Neural cell (in vitro differentiated cells): ENCODE data around the gene ERICH6B. TPM values are rescaled to one million over a fixed set of nuclear protein-coding genes. Genes with fewer than 3 reads are reported as not detected.

Experiments
- H2AFZ ChIP-seq: fragments of 200-600, 300-800 bp; sonication (generic), shearing (Covaris generic); 2 replicates; pipeline ENCODE4 v1.6.0; 2014; ENCODE audit warnings: low read depth, mild to moderate bottlenecking, antibody characterized with exemption, low read length, moderate library complexity
- H3F3A ChIP-seq: fragments of 200-600 bp; shearing (Covaris generic); 2 replicates; pipeline ENCODE4 v1.6.1; 2016; ENCODE audit warnings: mild to moderate bottlenecking, moderate library complexity, mixed read lengths, antibody characterized with exemption, low read length; ENCODE audit not compliant: insufficient read depth, poor library complexity, severe bottlenecking
- H3K27ac ChIP-seq: fragments of 200-600, 300-800 bp; sonication (generic), shearing (Covaris generic); 2 replicates; pipeline ENCODE4 v1.5.1; 2014; ENCODE audit warnings: mild to moderate bottlenecking, low read length, moderate library complexity
- H3K27me3 ChIP-seq: fragments of 300-800, 200-600 bp; sonication (generic), shearing (Covaris generic); 2 replicates; pipeline ENCODE4 v1.6.0; 2014; ENCODE audit warnings: mild to moderate bottlenecking, low read depth, low read length, moderate library complexity; ENCODE audit not compliant: insufficient read depth
- H3K36me3 ChIP-seq: fragments of 300-800, 200-600 bp; sonication (generic), shearing (Covaris generic); 2 replicates; pipeline ENCODE4 v1.5.1; 2014; ENCODE audit warnings: mild to moderate bottlenecking, antibody characterized with exemption, low read length, moderate library complexity; ENCODE audit not compliant: insufficient read depth
- H3K4me2 ChIP-seq: fragments of 300-800, 200-600 bp; sonication (generic), shearing (Covaris generic); 2 replicates; pipeline ENCODE4 v1.6.0; 2014; ENCODE audit warnings: mild to moderate bottlenecking, low read length
- H3K4me3 ChIP-seq: fragments of 300-800, 200-600 bp; sonication (generic), shearing (Covaris generic); 2 replicates; pipeline ENCODE4 v1.5.1; 2014; ENCODE audit warnings: mild to moderate bottlenecking, low read length, moderate library complexity
- H3K79me2 ChIP-seq: fragments of 200-600 bp; shearing (Covaris generic); replicated peaks from 2 replicates; pipeline ENCODE4 v1.6.0; 2014; ENCODE audit warnings: mild to moderate bottlenecking, low read length, moderate library complexity; ENCODE audit not compliant: insufficient read depth
- H3K9ac ChIP-seq: fragments of 300-800, 200-600 bp; sonication (generic), shearing (Covaris generic); 2 replicates; pipeline ENCODE4 v1.6.1; 2016; ENCODE audit warnings: mild to moderate bottlenecking, low read length, mixed read lengths
- H3K9me2 ChIP-seq: fragments of 200-600 bp; shearing (Covaris generic); 2 replicates; pipeline ENCODE4 v1.6.1; 2016; ENCODE audit warnings: mild to moderate bottlenecking, low read length, mixed read lengths; ENCODE audit not compliant: insufficient read depth
- H3K9me3 ChIP-seq: fragments of 200-600, 300-800 bp; sonication (generic), shearing (Covaris generic); 2 replicates; pipeline ENCODE4 v1.6.1; 2016; ENCODE audit warnings: mild to moderate bottlenecking, mixed run types, low read length, moderate library complexity, mixed read lengths
- H4K20me1 ChIP-seq: fragments of 200-600 bp; shearing (Covaris generic); 2 replicates; pipeline ENCODE4 v1.6.1; 2016; ENCODE audit warnings: mild to moderate bottlenecking, mixed run types; ENCODE audit not compliant: insufficient read depth
- CTCF ChIP-seq: fragments of 450-650 bp; IDR thresholded peaks from 2 replicates; pipeline ENCODE4 v1.5.1; 2014; ENCODE audit warnings: antibody characterized with exemption, mild to moderate bottlenecking, moderate library complexity; ENCODE audit not compliant: poor library complexity, severe bottlenecking
- EP300 ChIP-seq: fragments of 450-650 bp; conservative IDR thresholded peaks from 2 replicates; pipeline ENCODE4 v1.6.1; 2014; ENCODE audit warnings: antibody characterized with exemption, mild to moderate bottlenecking, moderate library complexity; ENCODE audit not compliant: poor library complexity, severe bottlenecking
- EZH2 ChIP-seq: fragments of 200-600, 300-800 bp; shearing (Covaris generic), sonication (generic); IDR thresholded peaks from 2 replicates; pipeline ENCODE4 v1.6.1; 2014; ENCODE audit warnings: antibody characterized with exemption, low read length, borderline replicate concordance, mild to moderate bottlenecking; ENCODE audit not compliant: insufficient read depth, poor library complexity, severe bottlenecking
- MXI1 ChIP-seq: fragments of 450-650 bp; conservative IDR thresholded peaks from 2 replicates; pipeline ENCODE4 v1.6.1; 2014; ENCODE audit warnings: antibody characterized with exemption, mild to moderate bottlenecking; ENCODE audit not compliant: poor library complexity, severe bottlenecking
- POLR2AphosphoS5 ChIP-seq: IDR thresholded peaks from 2 replicates; pipeline ENCODE4 v1.6.1; 2012
- RAD21 ChIP-seq: fragments of 450-650 bp; conservative IDR thresholded peaks from 2 replicates; pipeline ENCODE4 v1.6.1; 2014; ENCODE audit warnings: antibody characterized with exemption, mild to moderate bottlenecking, moderate library complexity
- REST ChIP-seq: IDR thresholded peaks from 2 replicates; pipeline ENCODE4 v1.6.1; 2012; ENCODE audit warnings: borderline replicate concordance
- SMC3 ChIP-seq: fragments of 450-650 bp; conservative IDR thresholded peaks from 2 replicates; pipeline ENCODE4 v1.6.1; 2014; ENCODE audit warnings: antibody characterized with exemption, mild to moderate bottlenecking, moderate library complexity; ENCODE audit not compliant: poor library complexity
- TAF1 ChIP-seq: IDR thresholded peaks from 2 replicates; pipeline ENCODE4 v1.6.1; 2012; ENCODE audit warnings: low read depth
- polyA plus RNA-seq: library from polyadenylated mRNA; depleted of rRNA; stranded (reverse); fragments of >200 nt; gene quantifications from 2 replicates; pipeline ENCODE4 v1.2.3, GENCODE V29; 2014

ERICH6B gene
- polyA plus RNA-seq, 1 donor from 2014 or later: not detected

- no peaks in the 10 kb centered on the region for H4K20me1 ChIP-seq
- H3K9me2 ChIP-seq: no peaks in the 10 kb centered on the region
- H3K27ac ChIP-seq: no peak overlapping the region
- peaks cover 19% of the 10 kb centered on the region for H3K36me3 ChIP-seq
- H3K9me3 ChIP-seq: peaks cover 3% of the 10 kb centered on the region
- H3K4me3 ChIP-seq: no peak overlapping the region
- no peak overlapping the region for H2AFZ ChIP-seq
- TF ChIP-seq TAF1: no peak
- no peak for TF ChIP-seq SMC3
- no peak for TF ChIP-seq POLR2AphosphoS5
- TF ChIP-seq EP300: no peak
- TF ChIP-seq CTCF: no peak
- no peak for TF ChIP-seq EZH2
- no peak for TF ChIP-seq RAD21
- no peak for TF ChIP-seq MXI1
- TF ChIP-seq REST: no peak
- no peak overlapping the region for H3K9ac ChIP-seq
- no peaks in the 10 kb centered on the region for H3K79me2 ChIP-seq
- H3K4me2 ChIP-seq: no peak overlapping the region
- H3K27me3 ChIP-seq: no peaks in the 10 kb centered on the region
- no peaks in the 10 kb centered on the region for H3F3A ChIP-seq
Measured at GRCh38 chr13:45501175-45501526, 114.4 kb downstream of the ERICH6B start.

- no peak overlapping the region for H2AFZ ChIP-seq
- H3K36me3 ChIP-seq: peaks cover 19% of the 10 kb centered on the region
- H3K9me3 ChIP-seq: peaks cover 3% of the 10 kb centered on the region
- no peak overlapping the region for H3K4me2 ChIP-seq
- H3K4me3 ChIP-seq: no peak overlapping the region
- H4K20me1 ChIP-seq: no peaks in the 10 kb centered on the region
- H3K27me3 ChIP-seq: no peaks in the 10 kb centered on the region
- H3K9me2 ChIP-seq: no peaks in the 10 kb centered on the region
- H3K27ac ChIP-seq: no peak overlapping the region
- H3K79me2 ChIP-seq: no peaks in the 10 kb centered on the region
- H3F3A ChIP-seq: no peaks in the 10 kb centered on the region
- TF ChIP-seq MXI1: no peak
- TF ChIP-seq EZH2: no peak
- no peak for TF ChIP-seq SMC3
- TF ChIP-seq RAD21: no peak
- TF ChIP-seq POLR2AphosphoS5: no peak
- TF ChIP-seq CTCF: no peak
- no peak for TF ChIP-seq EP300
- no peak for TF ChIP-seq REST
- TF ChIP-seq TAF1: no peak
- no peak overlapping the region for H3K9ac ChIP-seq
Measured at GRCh38 chr13:45500492-45501174, 114.9 kb downstream of the ERICH6B start.
